WTC11 (cell line): Measurements from ENCODE around the gene RFTN1. TPM values are rescaled to one million over a fixed set of nuclear protein-coding genes. Genes with fewer than 3 reads are reported as not detected.

Experiments
- ATAC-seq: fragments of 200-7000 bp; cut with Tn5 transposase; 2 replicates; pipeline ENCODE4 v1.10.0; 2021; ENCODE audit warnings: mild to moderate bottlenecking, moderate library complexity
- CTCF ChIA-PET: fragments of 300-600 bp; sonication (Branson Sonifier 250); formaldehyde crosslinking; loops from one replicate; lab custom pipeline; 2021; ENCODE audit warnings: antibody characterized with exemption; lab: Charles Lee
- POLR2A ChIA-PET: fragments of 350-600 bp; sonication (Branson Sonifier 250); formaldehyde crosslinking; loops from one replicate; lab custom pipeline; 2021; ENCODE audit warnings: antibody characterized with exemption; lab: Charles Lee
- DNase-seq: peaks from one replicate; pipeline ENCODE4 v3.0.0; 2021; ENCODE audit warnings: low spot score
- H3K27ac Mint-ChIP-seq: 2 replicates; pipeline ENCODE4 v1.8.0; 2021; ENCODE audit warnings: mixed read lengths
- H3K27me3 Mint-ChIP-seq: 2 replicates; pipeline ENCODE4 v1.8.0; 2021; ENCODE audit warnings: low read depth, mild to moderate bottlenecking, moderate library complexity, mixed read lengths
- H3K36me3 Mint-ChIP-seq: 2 replicates; pipeline ENCODE4 v1.8.0; 2021; ENCODE audit warnings: mixed read lengths
- H3K4me1 Mint-ChIP-seq: 2 replicates; pipeline ENCODE4 v1.8.0; 2022; ENCODE audit warnings: mixed read lengths
- H3K4me3 Mint-ChIP-seq: 2 replicates; pipeline ENCODE4 v1.8.0; 2021; ENCODE audit warnings: mild to moderate bottlenecking, moderate library complexity, mixed read lengths
- H3K9me3 Mint-ChIP-seq: 2 replicates; pipeline ENCODE4 v1.8.0; 2021; ENCODE audit warnings: mixed read lengths
- ATF6 ChIP-seq: sonication (generic); formaldehyde crosslinking; IDR thresholded peaks from 2 replicates; pipeline ENCODE4 v1.8.1; 2023; ENCODE audit warnings: mild to moderate bottlenecking, missing genetic modification reagents
- CDX4 ChIP-seq: fragments of 250-450 bp; sonication (Bioruptor Pico); IDR thresholded peaks from 2 replicates; pipeline ENCODE4 v1.9.0; 2021; ENCODE audit warnings: moderate library complexity, mild to moderate bottlenecking, inconsistent platforms, borderline replicate concordance
- CREM ChIP-seq: sonication (generic); formaldehyde crosslinking; IDR thresholded peaks from 2 replicates; pipeline ENCODE4 v1.8.1; 2022; ENCODE audit warnings: mild to moderate bottlenecking, missing genetic modification reagents, moderate library complexity
- ELF4 ChIP-seq: sonication (generic); formaldehyde crosslinking; IDR thresholded peaks from 2 replicates; pipeline ENCODE4 v1.8.1; 2022; ENCODE audit warnings: low read depth, mild to moderate bottlenecking, moderate library complexity, missing genetic modification reagents
- ETV6 ChIP-seq: sonication (generic); formaldehyde crosslinking; IDR thresholded peaks from 2 replicates; pipeline ENCODE4 v1.8.1; 2022; ENCODE audit warnings: mild to moderate bottlenecking, missing genetic modification reagents
- FOXK1 ChIP-seq: sonication (generic); formaldehyde crosslinking; IDR thresholded peaks from 2 replicates; pipeline ENCODE4 v1.8.0; 2022; ENCODE audit warnings: mild to moderate bottlenecking, moderate library complexity, missing genetic modification reagents
- FOXP4 ChIP-seq: sonication (generic); formaldehyde crosslinking; IDR thresholded peaks from 2 replicates; pipeline ENCODE4 v1.8.0; 2022; ENCODE audit warnings: mild to moderate bottlenecking, missing genetic modification reagents
- GTF2I ChIP-seq: fragments of 250-450 bp; sonication (Bioruptor Pico); conservative IDR thresholded peaks from 2 replicates; pipeline ENCODE4 v1.4.0; 2021; ENCODE audit warnings: mild to moderate bottlenecking
- HMGA2 ChIP-seq: fragments of 250-450 bp; sonication (Bioruptor Pico); IDR thresholded peaks from 2 replicates; pipeline ENCODE4 v1.4.0; 2021; ENCODE audit warnings: mild to moderate bottlenecking, moderate library complexity
- KAT7 ChIP-seq: sonication (generic); formaldehyde crosslinking; IDR thresholded peaks from 2 replicates; pipeline ENCODE4 v1.8.1; 2023; ENCODE audit warnings: missing genetic modification reagents, mild to moderate bottlenecking, borderline replicate concordance
- NFYB ChIP-seq: sonication (generic); formaldehyde crosslinking; conservative IDR thresholded peaks from 2 replicates; pipeline ENCODE4 v1.8.0; 2022; ENCODE audit warnings: low read depth, missing genetic modification reagents
- PRRX2 ChIP-seq: fragments of 250-450 bp; sonication (Bioruptor Pico); IDR thresholded peaks from 2 replicates; pipeline ENCODE4 v1.8.0; 2021; ENCODE audit warnings: mild to moderate bottlenecking
- SP1 ChIP-seq: sonication (generic); formaldehyde crosslinking; conservative IDR thresholded peaks from 2 replicates; pipeline ENCODE4 v1.8.1; 2022; ENCODE audit warnings: missing genetic modification reagents
- TCF7 ChIP-seq: sonication (generic); formaldehyde crosslinking; IDR thresholded peaks from 2 replicates; pipeline ENCODE4 v1.8.0; 2022; ENCODE audit warnings: mild to moderate bottlenecking, low read depth, missing genetic modification reagents, moderate library complexity
- ZBTB21 ChIP-seq: sonication (generic); formaldehyde crosslinking; IDR thresholded peaks from 2 replicates; pipeline ENCODE4 v1.8.1; 2023; ENCODE audit warnings: mild to moderate bottlenecking, missing genetic modification reagents, borderline replicate concordance
- ZNF138 ChIP-seq: sonication (generic); formaldehyde crosslinking; conservative IDR thresholded peaks from 2 replicates; pipeline ENCODE4 v1.8.1; 2022; ENCODE audit warnings: mild to moderate bottlenecking, moderate library complexity, missing genetic modification reagents
- ZNF281 ChIP-seq: sonication (generic); formaldehyde crosslinking; IDR thresholded peaks from 2 replicates; pipeline ENCODE4 v1.8.0; 2023; ENCODE audit warnings: mild to moderate bottlenecking, missing genetic modification reagents
- ZNF423 ChIP-seq: fragments of 250-450 bp; sonication (Bioruptor Pico); IDR thresholded peaks from 2 replicates; pipeline ENCODE4 v2.1.2; 2022; ENCODE audit warnings: mild to moderate bottlenecking, moderate library complexity
- ZNF671 ChIP-seq: fragments of 250-450 bp; sonication (Bioruptor Pico); IDR thresholded peaks from 2 replicates; pipeline ENCODE4 v1.8.0; 2021; ENCODE audit warnings: mild to moderate bottlenecking
- ZSCAN18 ChIP-seq: fragments of 250-450 bp; sonication (Bioruptor Pico); IDR thresholded peaks from 2 replicates; pipeline ENCODE4 v2.1.2; 2022; ENCODE audit warnings: mild to moderate bottlenecking, moderate library complexity
- total RNA-seq: library from RNA; stranded (reverse); gene quantifications from 3 replicates; pipeline ENCODE4 v1.2.3, GENCODE V29; 2021

The RFTN1 gene
- total RNA-seq, 1 experiment from 2014 or later, result 3.8 TPM

- CTCF ChIA-PET, result no interaction called here
- H3K4me1 Mint-ChIP-seq, result peaks cover 5% of the 10 kb centered on the region
- no peak for ATAC-seq
- peaks cover 47% of the 10 kb centered on the region for H3K36me3 Mint-ChIP-seq
- H3K27ac Mint-ChIP-seq, result no peak overlapping the region
- no peak for TF ChIP-seq ZNF281 (CRISPR knock-in tag)
- no peak for TF ChIP-seq ZSCAN18 (CRISPR knock-in tag)
- TF ChIP-seq ZBTB21 (CRISPR knock-in tag), result no peak
- TF ChIP-seq TCF7 (CRISPR knock-in tag), result no peak
- TF ChIP-seq NFYB, result no peak
- no peak for TF ChIP-seq SP1 (CRISPR knock-in tag)
- no peak for TF ChIP-seq KAT7 (CRISPR knock-in tag)
- no peak for TF ChIP-seq ATF6 (CRISPR knock-in tag)
- no peak for TF ChIP-seq CDX4 (CRISPR knock-in tag)
- no peak for TF ChIP-seq ZNF671
- no peak for TF ChIP-seq GTF2I (CRISPR knock-in tag)
- TF ChIP-seq ZNF138, result no peak
- no peak for TF ChIP-seq PRRX2 (CRISPR knock-in tag)
- TF ChIP-seq, all 79 proteins: peak for 0
- no peak for DNase-seq
- Mint-ChIP-seq H3K27me3 (no peaks in the 10 kb centered on the region; the same call in 1 of the 2 replicates), H3K4me3 (no peak overlapping the region), H3K9me3 (peaks cover 38% of the 10 kb centered on the region)
- POLR2A ChIA-PET, result no interaction called here
Observed at GRCh38 chr3:16335333-16335732, 178.2 kb downstream of the RFTN1 start.

GRCh38 chr3:16334909-16335308 is 178.6 kb downstream of the RFTN1 start:
- Mint-ChIP-seq H3K4me1 (peaks cover 10% of the 10 kb centered on the region), H3K36me3 (peaks cover 51% of the 10 kb centered on the region), H3K4me3 (no peak overlapping the region), H3K27me3 (no peaks in the 10 kb centered on the region; the same call in 1 of the 2 replicates), H3K27ac (no peak overlapping the region), H3K9me3 (peaks cover 38% of the 10 kb centered on the region)
- ChIA-PET POLR2A (no interaction called here), CTCF (no interaction called here)
- ATAC-seq, result no peak
- TF ChIP-seq ETV6 (CRISPR knock-in tag) (no peak), ZNF671 (no peak), HMGA2 (CRISPR knock-in tag) (no peak), ELF4 (CRISPR knock-in tag) (no peak), ZNF423 (CRISPR knock-in tag) (no peak), CREM (CRISPR knock-in tag) (no peak), FOXK1 (no peak), CDX4 (CRISPR knock-in tag) (no peak), FOXP4 (CRISPR knock-in tag) (no peak)
- TF ChIP-seq, all 79 proteins: peak for 0
- DNase-seq, result no peak
